Ascending aorta (tissue), 2 donors: ENCODE measurements around the gene EIPR1. TPM values are rescaled to one million over a fixed set of nuclear protein-coding genes. Genes with fewer than 3 reads are reported as not detected.

Experiments used
- DNase-seq, 2 donors: peaks; one replicate each; pipeline ENCODE4 v3.0.0-alpha.2; 2019; ENCODE audit warnings: low spot score in 2 of 2
- H3K27ac ChIP-seq, 2 donors: fragments of 200-600 bp; sonication (generic); one replicate each; pipeline ENCODE4 v1.5.1; 2016 to 2017; ENCODE audit warnings: mild to moderate bottlenecking in 1 of 2
- H3K27me3 ChIP-seq: fragments of 200-600 bp; sonication (generic); one replicate; pipeline ENCODE4 v1.5.1; 2017
- H3K36me3 ChIP-seq, 2 donors: fragments of 200-600 bp; sonication (generic); one replicate each; pipeline ENCODE4 v1.5.1; 2016
- H3K4me1 ChIP-seq, 2 donors: fragments of 200-600 bp; sonication (generic); one replicate each; pipeline ENCODE4 v1.5.1; 2016 to 2017; ENCODE audit warnings: mild to moderate bottlenecking in 1 of 2
- H3K4me3 ChIP-seq, 2 donors: fragments of 200-600 bp; sonication (generic); one replicate each; pipeline ENCODE4 v1.5.1; 2016 to 2017; ENCODE audit warnings: mild to moderate bottlenecking in 1 of 2
- H3K9me3 ChIP-seq, 2 donors: fragments of 200-600 bp; sonication (generic); one replicate each; pipeline ENCODE4 v1.5.1; 2016
- CTCF ChIP-seq, 3 experiments: fragments of 200-600 bp in 2 of 3; fragments of 450-650 bp in 1 of 3; sonication (generic) in 2 of 3; IDR thresholded peaks; one replicate each; pipeline ENCODE4 v1.5.1; 2016 to 2019; ENCODE audit warnings: antibody characterized with exemption in 3 of 3, mild to moderate bottlenecking in 1 of 3, moderate library complexity in 1 of 3
- intact Hi-C: fragments of 100-400 bp; cut with DNase I; formaldehyde crosslinking; loops from one replicate; pipeline ENCODE4 v1.15.1; 2023
- total RNA-seq: library from RNA; depleted of rRNA; stranded (reverse); fragments of >200 nt; gene quantifications from one replicate; pipeline ENCODE4 v1.1.0, GENCODE V29; 2016

EIPR1 gene
- total RNA-seq, 1 donor from 2014 or later = 14.5 TPM

- no peak for TF ChIP-seq CTCF (IDR thresholded peaks at IDR 0.05)
Observed at GRCh38 chr2:3414133-3414860, 36.7 kb upstream of the EIPR1 start.

GRCh38 chr2:3413697-3414096, 36.1 kb upstream of the EIPR1 start:
- intact Hi-C loops = no loop called here
- H3K4me3 ChIP-seq = no peak overlapping the region
- H3K9me3 ChIP-seq = no peaks in the 10 kb centered on the region
- H3K27ac ChIP-seq = no peak overlapping the region
- TF ChIP-seq CTCF (IDR thresholded peaks at IDR 0.05) = no peak
- H3K27me3 ChIP-seq = no peaks in the 10 kb centered on the region
- no peak for DNase-seq
- H3K4me1 ChIP-seq = no peaks in the 10 kb centered on the region
- H3K36me3 ChIP-seq = peaks cover 14 to 38% of the 10 kb centered on the region in 2 donors

More at GRCh38 chr2:3414133-3414860, 36.7 kb upstream of the EIPR1 start:
- intact Hi-C loops = no loop called here
- no peak for DNase-seq
- Histone ChIP-seq H3K27ac (no peak overlapping the region), H3K4me1 (no peaks in the 10 kb centered on the region), H3K36me3 (peaks cover 17 to 34% of the 10 kb centered on the region in 2 donors), H3K27me3 (no peaks in the 10 kb centered on the region), H3K9me3 (no peaks in the 10 kb centered on the region), H3K4me3 (no peak overlapping the region)

- Histone ChIP-seq H3K4me1 (no peaks in the 10 kb centered on the region), H3K9me3 (no peaks in the 10 kb centered on the region), H3K4me3 (no peak overlapping the region), H3K36me3 (peaks cover 8 to 22% of the 10 kb centered on the region in 2 donors), H3K27ac (no peak overlapping the region), H3K27me3 (no peaks in the 10 kb centered on the region)
- no peak for TF ChIP-seq CTCF (IDR thresholded peaks at IDR 0.05)
- intact Hi-C loops = no loop called here
- no peak for DNase-seq
Observed at GRCh38 chr2:3411103-3411502, 33.5 kb upstream of the EIPR1 start.

GRCh38 chr2:3409627-3410170, 32.1 kb upstream of the EIPR1 start:
- no peaks in the 10 kb centered on the region for H3K27me3 ChIP-seq

GRCh38 chr2:3408781-3409180, 31.2 kb upstream of the EIPR1 start:
- Histone ChIP-seq H3K9me3 (no peaks in the 10 kb centered on the region), H3K27ac (no peak overlapping the region), H3K36me3 (peaks cover 0 to 4% of the 10 kb centered on the region in 2 donors), H3K4me1 (no peaks in the 10 kb centered on the region), H3K27me3 (no peaks in the 10 kb centered on the region), H3K4me3 (no peak overlapping the region)
- TF ChIP-seq CTCF (IDR thresholded peaks at IDR 0.05) = no peak
- no peak for DNase-seq
- intact Hi-C loops = no loop called here

More at GRCh38 chr2:3409627-3410170, 32.1 kb upstream of the EIPR1 start:
- H3K9me3 ChIP-seq = no peaks in the 10 kb centered on the region
- H3K4me3 ChIP-seq = no peak overlapping the region
- no peaks in the 10 kb centered on the region for H3K4me1 ChIP-seq
- no peak for DNase-seq
- intact Hi-C loops = no loop called here
- no peak overlapping the region for H3K27ac ChIP-seq
- H3K36me3 ChIP-seq = peaks cover 3 to 11% of the 10 kb centered on the region in 2 donors
- no peak for TF ChIP-seq CTCF (IDR thresholded peaks at IDR 0.05)
